IPS-11a (cell line): ENCODE results near the gene TBX5.

ENCODE experiments used
- H3K4me3 ChIP-seq: one replicate; pipeline ENCODE4 v1.5.1; 2013; ENCODE audit warnings: low read depth, low read length, control low read depth

TBX5 gene

DNA sequence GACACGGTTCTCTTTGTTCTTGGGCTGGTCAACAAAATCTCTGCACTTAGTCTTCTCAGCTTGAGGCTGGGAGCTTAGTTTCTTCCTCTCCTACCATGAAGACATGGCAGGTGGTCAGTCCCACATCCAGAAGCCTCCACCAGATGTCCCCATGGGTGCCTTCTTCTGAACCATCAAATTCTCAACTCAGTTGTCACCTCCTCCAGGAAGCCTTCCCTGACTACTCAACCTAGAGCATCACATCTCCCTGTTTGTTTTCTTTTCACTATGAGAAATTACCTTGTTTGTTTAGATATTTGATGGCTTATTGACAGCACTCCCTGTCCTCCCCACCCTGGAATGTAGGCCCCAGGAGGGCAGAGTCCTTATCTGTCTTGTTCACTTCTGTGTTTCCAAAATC lies 84.4 kb downstream of the TBX5 start:
- no peak overlapping the region for H3K4me3 ChIP-seq

DNA sequence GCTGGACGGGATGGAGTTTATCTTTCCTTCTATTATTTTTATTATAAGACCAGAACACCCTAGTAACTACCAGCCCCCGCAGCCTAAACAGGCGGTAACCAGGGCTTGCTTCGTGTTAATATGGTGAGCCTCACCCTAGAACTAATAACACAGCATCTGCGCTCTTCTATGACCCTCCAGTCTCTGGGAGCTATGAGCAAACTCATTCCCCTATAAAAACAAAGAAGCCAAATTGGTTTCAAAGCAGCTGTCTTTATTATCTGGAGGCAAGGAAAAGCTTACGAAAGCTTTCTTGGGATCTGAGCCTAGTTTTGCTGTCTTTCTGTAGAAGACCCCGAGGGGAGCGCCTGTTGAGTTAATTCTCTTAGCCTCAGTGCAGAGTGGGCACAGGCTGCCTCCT lies 85.0 kb downstream of the TBX5 start:
- H3K4me3 ChIP-seq: no peak overlapping the region

DNA sequence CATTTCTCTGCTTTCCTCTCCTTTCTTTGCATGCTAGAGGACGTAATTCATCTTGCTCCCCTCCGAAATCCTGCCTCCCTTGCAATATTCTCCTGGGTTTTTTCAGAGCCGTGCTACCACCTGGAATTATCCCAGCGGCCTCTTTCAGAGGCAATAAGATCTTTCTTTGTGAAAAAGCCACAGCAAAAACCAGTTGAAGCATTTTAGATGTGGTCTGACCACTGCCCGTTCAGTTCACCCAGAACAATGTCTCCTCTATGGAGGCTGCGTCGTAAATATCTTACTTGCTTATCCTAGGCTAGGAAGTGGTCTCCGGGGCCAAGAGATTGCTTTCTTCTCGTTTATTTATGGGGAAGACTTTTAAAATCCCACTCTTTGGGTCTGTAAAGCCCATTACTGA lies 85.8 kb downstream of the TBX5 start:
- no peak overlapping the region for H3K4me3 ChIP-seq

DNA sequence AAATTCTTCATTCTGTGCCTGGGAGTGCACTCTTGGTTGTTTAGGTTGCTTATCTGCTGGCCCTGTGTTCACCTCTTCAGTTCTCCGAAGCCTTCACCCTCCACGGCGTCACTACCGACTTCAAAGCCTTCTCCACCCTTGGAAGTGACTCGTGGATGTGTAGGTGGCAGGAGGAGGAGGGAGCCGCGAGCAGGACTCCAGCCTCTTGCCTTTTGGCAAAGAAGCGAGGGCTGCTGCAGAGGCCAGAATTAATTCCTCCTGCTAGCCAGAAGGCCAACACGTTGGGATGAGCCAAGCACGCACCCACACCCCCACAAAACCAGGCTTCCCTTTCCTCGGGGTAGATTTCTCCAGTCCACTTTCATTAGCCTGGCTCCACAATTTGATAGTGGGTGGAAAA lies 86.5 kb downstream of the TBX5 start:
- H3K4me3 ChIP-seq: no peak overlapping the region

DNA sequence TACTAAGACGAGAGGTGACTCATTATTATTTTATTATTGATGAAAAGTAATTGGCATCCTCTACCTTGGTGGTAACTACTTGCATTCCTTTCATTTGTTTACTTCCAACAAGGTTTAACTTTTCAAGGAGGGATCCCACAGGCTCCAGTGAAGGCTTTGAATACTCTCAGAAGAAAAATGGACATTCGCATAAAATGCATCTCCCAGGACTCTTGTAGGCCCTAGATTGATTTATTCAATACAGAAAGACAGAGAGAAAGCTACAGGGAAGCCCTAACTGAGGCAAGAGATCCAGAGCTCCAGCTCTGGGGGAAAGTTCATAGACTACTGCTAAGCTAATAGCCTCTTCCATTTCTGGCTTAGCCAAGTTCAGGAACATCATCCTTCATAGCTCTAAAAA lies 87.0 kb downstream of the TBX5 start:
- H3K4me3 ChIP-seq: no peak overlapping the region

DNA sequence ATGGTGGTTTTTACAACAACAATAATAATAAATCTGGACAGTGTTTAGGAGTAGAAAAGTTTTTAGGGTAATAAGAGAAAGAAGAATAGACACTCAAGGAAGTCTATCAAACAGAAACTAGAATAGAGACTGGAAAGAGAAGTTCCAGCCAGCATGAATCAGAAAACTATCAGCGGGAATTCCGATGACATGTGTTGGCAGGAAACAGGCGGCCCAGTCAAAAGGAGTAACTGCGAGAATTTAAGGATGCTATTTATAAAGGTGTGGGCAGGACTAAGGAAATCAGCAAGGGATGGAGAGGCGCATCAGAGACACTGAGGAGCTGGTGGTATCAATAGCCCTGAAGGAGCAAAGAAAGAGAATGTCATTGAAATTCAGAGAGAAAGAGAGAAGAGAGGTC lies 89.9 kb downstream of the TBX5 start:
- H3K4me3 ChIP-seq: no peak overlapping the region

DNA sequence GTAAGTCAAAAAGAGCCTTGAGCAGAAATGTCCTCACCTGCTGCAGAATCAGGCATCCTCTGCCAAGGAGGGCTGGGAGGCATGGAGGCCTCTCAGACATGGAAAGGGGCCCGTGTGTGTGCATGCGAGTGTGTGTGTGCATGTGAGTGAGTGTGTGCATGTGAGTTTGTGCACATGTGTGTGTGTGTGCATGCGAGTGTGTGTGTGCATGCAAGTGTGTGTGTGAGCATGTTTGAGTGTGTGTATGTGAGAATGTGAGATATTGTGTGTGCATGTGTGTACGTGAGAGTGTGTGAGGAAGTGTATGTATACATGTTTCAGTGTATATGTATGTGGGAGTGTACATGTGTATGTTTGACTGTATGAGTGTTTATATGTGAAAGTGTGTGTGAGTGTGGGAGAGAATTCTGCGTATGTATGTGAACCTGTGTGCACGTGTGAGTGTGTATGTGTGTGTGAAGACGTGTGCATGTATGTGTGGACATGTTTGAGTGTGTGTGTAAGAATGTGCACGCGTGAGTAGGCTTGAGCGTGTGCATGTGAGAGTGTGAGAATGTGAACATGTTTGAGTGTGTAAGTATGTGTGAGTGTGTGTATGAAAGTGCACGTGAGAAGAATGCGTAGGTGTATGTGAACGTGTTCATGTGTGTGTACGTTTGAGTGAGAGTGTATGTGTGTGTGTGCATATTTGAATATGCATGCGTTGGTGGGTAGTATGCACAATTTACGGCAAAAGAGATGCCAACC lies 90.8 kb downstream of the TBX5 start:
- H3K4me3 ChIP-seq: no peak overlapping the region

DNA sequence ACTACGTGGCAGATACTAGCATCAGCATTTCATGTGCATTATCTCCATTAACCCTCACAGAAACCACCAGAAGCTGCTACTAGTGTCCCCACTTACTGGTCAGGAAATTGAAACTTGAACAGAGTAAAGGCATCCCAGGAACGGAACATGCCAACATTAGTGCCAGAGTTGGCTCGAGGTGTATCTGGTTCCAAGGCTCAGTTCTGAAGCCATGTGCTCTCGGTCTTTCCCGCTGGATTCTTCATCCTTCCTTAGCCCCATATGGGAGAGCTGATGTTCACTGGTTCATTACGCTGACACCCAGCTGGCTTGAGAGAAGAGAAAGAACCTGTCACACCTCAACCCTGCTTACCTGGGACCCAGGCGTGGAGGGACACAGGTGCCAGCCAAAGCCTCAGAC lies 91.5 kb downstream of the TBX5 start:
- no peak overlapping the region for H3K4me3 ChIP-seq

DNA sequence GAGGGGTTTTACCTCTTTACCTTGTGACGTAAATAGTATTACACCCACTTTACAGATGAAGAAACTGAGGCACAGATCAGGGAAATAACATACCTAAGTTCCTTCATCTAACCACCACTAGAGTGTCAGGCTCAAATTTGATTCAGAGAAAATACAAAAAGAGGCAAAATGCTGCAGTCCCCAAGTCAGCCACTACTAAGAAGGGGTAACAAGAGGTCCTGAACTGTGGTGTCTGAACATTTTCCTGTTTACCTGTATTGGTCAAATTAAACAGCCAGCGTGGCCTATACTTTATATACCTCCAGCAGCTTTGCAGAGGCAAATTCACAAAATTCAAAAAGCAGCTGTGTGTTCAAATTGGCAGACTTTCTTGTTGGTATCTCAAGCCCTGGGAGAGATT lies 92.0 kb downstream of the TBX5 start:
- H3K4me3 ChIP-seq: no peak overlapping the region

DNA sequence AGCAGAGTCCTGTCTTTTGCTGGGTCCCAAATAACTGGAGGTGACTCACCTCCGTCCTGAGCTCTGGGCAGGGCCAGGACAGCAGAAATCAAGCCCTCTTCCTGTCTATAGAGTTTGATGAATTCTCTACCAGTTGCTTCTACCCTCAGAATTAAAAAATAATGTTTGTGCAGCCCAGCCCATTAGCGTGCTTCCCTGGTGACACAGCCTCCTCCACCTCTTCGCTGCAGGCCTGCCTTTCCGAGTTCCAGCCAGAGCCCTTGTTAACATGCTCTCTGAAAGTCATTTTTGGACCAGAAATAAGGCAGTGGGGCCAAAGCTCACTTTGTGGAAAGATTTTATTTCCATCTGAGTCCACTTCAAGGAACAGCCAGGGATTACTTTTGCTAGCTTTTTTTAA lies 94.0 kb downstream of the TBX5 start:
- no peak overlapping the region for H3K4me3 ChIP-seq

DNA sequence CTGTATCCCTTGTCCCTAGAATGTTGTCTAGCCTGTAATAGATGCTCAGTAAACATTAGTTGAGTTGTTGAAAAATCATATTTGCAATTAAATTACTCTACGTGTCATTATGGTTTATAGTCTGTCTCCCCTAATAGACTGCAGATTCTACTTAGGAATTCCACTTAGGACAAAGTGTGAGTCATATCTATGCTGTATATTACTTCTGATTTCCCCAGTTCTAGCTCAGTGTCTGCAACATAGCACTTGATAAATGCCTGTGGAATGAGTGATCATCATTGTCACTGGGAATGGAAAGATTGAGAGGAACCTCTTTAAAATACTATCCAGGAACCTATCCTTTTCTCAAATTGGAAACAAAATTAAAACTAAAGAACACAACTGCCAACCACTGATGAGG lies 99.3 kb downstream of the TBX5 start:
- H3K4me3 ChIP-seq: no peak overlapping the region

DNA sequence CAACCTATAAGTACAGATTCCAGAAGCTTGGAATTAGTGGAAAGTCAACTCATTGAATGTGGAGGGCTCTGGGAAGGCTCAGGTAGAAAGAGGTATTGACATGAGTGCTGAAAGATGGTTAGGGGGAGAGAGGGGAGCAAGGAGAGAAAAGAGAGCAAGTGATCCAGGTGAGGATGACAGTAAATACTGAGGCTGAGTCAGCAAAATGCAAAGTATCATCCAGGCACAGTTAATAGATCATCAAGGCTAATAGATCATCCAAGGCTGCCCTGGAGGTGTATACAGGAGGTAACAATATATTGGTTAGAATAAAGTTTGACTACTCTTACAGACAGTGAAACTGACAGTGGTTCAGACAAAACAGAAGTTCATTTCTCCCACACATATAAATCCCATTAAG lies 100.5 kb downstream of the TBX5 start:
- H3K4me3 ChIP-seq: no peak overlapping the region
